ENCODE results near the gene CISD3. TPM values are rescaled to one million over a fixed set of nuclear protein-coding genes. Genes with fewer than 3 reads are reported as not detected.

The CISD3 gene
- total and polyA plus RNA-seq, 2 experiments from 2014 or later, result 0.94 to 8.9 TPM

DNA sequence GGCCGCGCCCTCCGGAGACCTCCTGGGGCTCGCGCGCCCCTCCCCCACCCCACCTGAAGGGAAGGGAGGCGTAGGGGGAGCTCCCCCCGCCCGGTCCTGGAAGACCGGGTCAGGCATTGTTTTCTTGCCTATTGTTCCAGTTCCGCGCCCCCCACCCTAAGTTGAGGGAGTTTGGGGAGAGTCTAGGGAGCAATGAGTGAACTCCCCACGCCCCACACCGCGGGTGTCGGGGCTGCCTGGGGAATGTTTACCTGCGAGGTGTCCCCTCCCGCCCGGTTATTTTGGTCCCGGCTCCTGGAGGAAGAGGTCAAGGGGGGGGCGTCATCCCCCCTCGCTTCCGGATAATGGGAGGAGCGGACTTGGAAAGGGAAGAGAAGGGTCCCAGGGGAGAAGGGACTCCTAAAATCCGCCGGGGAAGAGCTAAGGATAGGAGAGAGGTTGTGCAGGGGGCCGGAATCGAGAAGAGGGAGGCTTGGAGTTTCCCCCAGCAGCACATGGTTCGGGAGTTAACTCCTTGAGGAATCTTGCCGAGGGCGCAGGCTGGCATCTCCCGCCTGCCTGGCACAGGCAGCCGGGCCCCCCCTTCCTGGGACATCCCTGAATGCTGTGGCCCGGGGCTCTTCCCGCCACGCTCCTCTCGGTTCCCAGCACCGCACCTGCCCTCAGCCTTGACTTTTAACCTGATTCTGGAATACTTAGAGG lies 24.2 kb upstream of the CISD3 start:
- DNase-seq (ENCODE audit: low spot score), result peak; percentile 80
- peak overlapping the region; percentile 84 for H3K4me3 ChIP-seq
- no peak overlapping the region for H3K27ac ChIP-seq (ENCODE audit: low read depth)
- peak overlapping the region; percentile 91 for H2AFZ ChIP-seq
- H3K4me1 Mint-ChIP-seq, result peaks cover 66% of the 10 kb centered on the region
- peak; percentile 3 for ATAC-seq
- peaks cover 42% of the 10 kb centered on the region for H3K4me1 ChIP-seq (ENCODE audit: insufficient read depth)
- TF ChIP-seq ZNF331 (CRISPR knock-in tag; IDR thresholded peaks at IDR 0.05; ENCODE audit: low read depth) (no peak), EZH2 (IDR thresholded peaks at IDR 0.05; ENCODE audit: low read depth, unreplicated experiment) (peak; percentile 48)
- H3F3A ChIP-seq (replicated peaks; ENCODE audit: low read depth), result peaks cover 44% of the 10 kb centered on the region
- H3K79me2 ChIP-seq (replicated peaks; ENCODE audit: insufficient read depth), result no peaks in the 10 kb centered on the region
- no peaks in the 10 kb centered on the region for H3K36me3 ChIP-seq (ENCODE audit: insufficient read depth)
- H3K9me3 Mint-ChIP-seq, result peaks cover 5% of the 10 kb centered on the region; the same call in 2 of the 3 replicates
- peaks cover 8% of the 10 kb centered on the region; the same call in 2 of the 3 replicates for H3K36me3 Mint-ChIP-seq (ENCODE audit: low read depth)
- peak overlapping the region; percentile 90 for H3K4me3 Mint-ChIP-seq
- peak overlapping the region; percentile 87 for H3K4me2 ChIP-seq
- H4K20me1 ChIP-seq (replicated peaks; ENCODE audit: insufficient read depth), result peaks cover 19% of the 10 kb centered on the region
- no peaks in the 10 kb centered on the region for H3K9me2 ChIP-seq (ENCODE audit: insufficient read depth)
- peaks cover 85% of the 10 kb centered on the region for H3K27me3 ChIP-seq (ENCODE audit: insufficient read depth)
- H3K27ac Mint-ChIP-seq, result no peak overlapping the region
- H3K27me3 Mint-ChIP-seq (ENCODE audit: insufficient read depth, low read depth, poor library complexity), result peaks cover 78% of the 10 kb centered on the region

DNA sequence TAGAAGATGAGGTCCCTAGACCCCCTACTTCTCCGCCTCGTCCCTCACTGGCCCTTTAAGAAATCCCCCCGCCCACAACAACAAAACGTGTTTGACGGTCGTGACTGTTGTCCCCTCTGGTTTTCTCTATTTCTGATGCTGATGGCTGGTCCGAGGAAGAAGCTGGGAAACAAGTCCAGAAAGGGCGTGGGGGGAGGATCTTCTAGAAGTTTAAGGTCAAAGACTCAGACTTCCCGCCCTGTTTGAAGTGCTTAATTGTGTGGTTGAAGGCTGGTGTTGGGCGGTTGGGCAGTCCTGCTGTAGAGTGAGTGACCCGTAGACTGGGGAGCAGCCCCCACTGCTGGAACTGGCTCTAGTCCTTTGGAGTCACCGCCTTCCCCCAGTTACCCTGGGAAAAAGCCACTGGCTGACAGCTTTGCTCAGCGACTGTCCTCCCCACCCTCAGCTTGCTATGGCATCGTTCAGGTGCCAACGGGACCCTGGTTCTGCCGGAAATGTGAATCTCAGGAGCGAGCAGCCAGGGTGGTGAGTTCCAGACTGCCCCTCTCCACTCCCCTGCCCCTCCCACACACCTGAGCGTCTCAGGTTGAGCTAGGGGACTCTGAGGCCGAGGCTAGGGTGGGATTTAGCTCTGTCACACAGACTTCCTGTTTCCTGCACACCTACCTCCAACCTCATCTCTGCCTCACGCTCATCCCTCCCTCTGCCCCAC lies 23.5 kb upstream of the CISD3 start:
- H3K27me3 Mint-ChIP-seq (ENCODE audit: insufficient read depth, low read depth, poor library complexity), result peaks cover 73% of the 10 kb centered on the region
- DNase-seq (ENCODE audit: low spot score) (peak; percentile 62), ATAC-seq (no peak)
- Histone ChIP-seq H3K4me3 (peak overlapping the region; percentile 84), H3K9me2 (ENCODE audit: insufficient read depth) (no peaks in the 10 kb centered on the region), H3K4me1 (ENCODE audit: insufficient read depth) (peaks cover 43% of the 10 kb centered on the region), H3K4me2 (peak overlapping the region; percentile 87), H3K27ac (ENCODE audit: low read depth) (no peak overlapping the region), H3K36me3 (ENCODE audit: insufficient read depth) (no peaks in the 10 kb centered on the region), H3K27me3 (ENCODE audit: insufficient read depth) (peaks cover 78% of the 10 kb centered on the region), H4K20me1 (replicated peaks; ENCODE audit: insufficient read depth) (peaks cover 14% of the 10 kb centered on the region), H2AFZ (peak overlapping the region; percentile 91), H3F3A (replicated peaks; ENCODE audit: low read depth) (peaks cover 37% of the 10 kb centered on the region), H3K79me2 (replicated peaks; ENCODE audit: insufficient read depth) (no peaks in the 10 kb centered on the region)
- H3K4me1 Mint-ChIP-seq, result peaks cover 66% of the 10 kb centered on the region
- H3K36me3 Mint-ChIP-seq (ENCODE audit: low read depth), result peaks cover 8% of the 10 kb centered on the region; the same call in 2 of the 3 replicates
- peaks cover 5% of the 10 kb centered on the region; the same call in 2 of the 3 replicates for H3K9me3 Mint-ChIP-seq
- H3K27ac Mint-ChIP-seq, result no peak overlapping the region
- H3K4me3 Mint-ChIP-seq, result peak overlapping the region; percentile 90
- TF ChIP-seq CREB1 (CRISPR knock-in tag; IDR thresholded peaks at IDR 0.05; ENCODE audit: low read depth) (no peak), STAT1 (IDR thresholded peaks at IDR 0.05; ENCODE audit: unreplicated experiment) (no peak), EZH2phosphoT487 (IDR thresholded peaks at IDR 0.05; ENCODE audit: unreplicated experiment) (no peak), JUNB (IDR thresholded peaks at IDR 0.05; ENCODE audit: unreplicated experiment) (no peak), ZNF114 (CRISPR knock-in tag; IDR thresholded peaks at IDR 0.05) (no peak), NANOG (IDR thresholded peaks at IDR 0.05; ENCODE audit: borderline replicate concordance) (no peak)
- TF ChIP-seq, protein P1, sequence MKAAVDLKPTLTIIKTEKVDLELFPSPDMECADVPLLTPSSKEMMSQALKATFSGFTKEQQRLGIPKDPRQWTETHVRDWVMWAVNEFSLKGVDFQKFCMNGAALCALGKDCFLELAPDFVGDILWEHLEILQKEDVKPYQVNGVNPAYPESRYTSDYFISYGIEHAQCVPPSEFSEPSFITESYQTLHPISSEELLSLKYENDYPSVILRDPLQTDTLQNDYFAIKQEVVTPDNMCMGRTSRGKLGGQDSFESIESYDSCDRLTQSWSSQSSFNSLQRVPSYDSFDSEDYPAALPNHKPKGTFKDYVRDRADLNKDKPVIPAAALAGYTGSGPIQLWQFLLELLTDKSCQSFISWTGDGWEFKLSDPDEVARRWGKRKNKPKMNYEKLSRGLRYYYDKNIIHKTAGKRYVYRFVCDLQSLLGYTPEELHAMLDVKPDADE (IDR thresholded peaks at IDR 0.05), result no peak
- TF ChIP-seq, protein P2, sequence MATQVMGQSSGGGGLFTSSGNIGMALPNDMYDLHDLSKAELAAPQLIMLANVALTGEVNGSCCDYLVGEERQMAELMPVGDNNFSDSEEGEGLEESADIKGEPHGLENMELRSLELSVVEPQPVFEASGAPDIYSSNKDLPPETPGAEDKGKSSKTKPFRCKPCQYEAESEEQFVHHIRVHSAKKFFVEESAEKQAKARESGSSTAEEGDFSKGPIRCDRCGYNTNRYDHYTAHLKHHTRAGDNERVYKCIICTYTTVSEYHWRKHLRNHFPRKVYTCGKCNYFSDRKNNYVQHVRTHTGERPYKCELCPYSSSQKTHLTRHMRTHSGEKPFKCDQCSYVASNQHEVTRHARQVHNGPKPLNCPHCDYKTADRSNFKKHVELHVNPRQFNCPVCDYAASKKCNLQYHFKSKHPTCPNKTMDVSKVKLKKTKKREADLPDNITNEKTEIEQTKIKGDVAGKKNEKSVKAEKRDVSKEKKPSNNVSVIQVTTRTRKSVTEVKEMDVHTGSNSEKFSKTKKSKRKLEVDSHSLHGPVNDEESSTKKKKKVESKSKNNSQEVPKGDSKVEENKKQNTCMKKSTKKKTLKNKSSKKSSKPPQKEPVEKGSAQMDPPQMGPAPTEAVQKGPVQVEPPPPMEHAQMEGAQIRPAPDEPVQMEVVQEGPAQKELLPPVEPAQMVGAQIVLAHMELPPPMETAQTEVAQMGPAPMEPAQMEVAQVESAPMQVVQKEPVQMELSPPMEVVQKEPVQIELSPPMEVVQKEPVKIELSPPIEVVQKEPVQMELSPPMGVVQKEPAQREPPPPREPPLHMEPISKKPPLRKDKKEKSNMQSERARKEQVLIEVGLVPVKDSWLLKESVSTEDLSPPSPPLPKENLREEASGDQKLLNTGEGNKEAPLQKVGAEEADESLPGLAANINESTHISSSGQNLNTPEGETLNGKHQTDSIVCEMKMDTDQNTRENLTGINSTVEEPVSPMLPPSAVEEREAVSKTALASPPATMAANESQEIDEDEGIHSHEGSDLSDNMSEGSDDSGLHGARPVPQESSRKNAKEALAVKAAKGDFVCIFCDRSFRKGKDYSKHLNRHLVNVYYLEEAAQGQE (IDR thresholded peaks at IDR 0.05; ENCODE audit: unreplicated experiment), result no peak
